ENCODE data around the gene SLC35F3. TPM values are rescaled to one million over a fixed set of nuclear protein-coding genes. Genes with fewer than 3 reads are reported as not detected.
A peak's percentile ranks its signal among the peaks of the same experiment; 100 is the strongest.

SLC35F3 gene
- total RNA-seq, 3 donors from 2014 or later, result 0.13 to 1.7 (median 0.76) TPM

GRCh38 chr1:233936842-233937241 is 32.4 kb downstream of the SLC35F3 start:
- Mint-ChIP-seq H3K4me1 (ENCODE audit: low read depth) (no peaks in the 10 kb centered on the region), H3K27me3 (ENCODE audit: low read depth) (no peaks in the 10 kb centered on the region), H3K4me3 (no peak overlapping the region), H3K9me3 (no peaks in the 10 kb centered on the region), H3K36me3 (ENCODE audit: insufficient read depth) (no peaks in the 10 kb centered on the region)
- ATAC-seq (no peak), DNase-seq (no peak)

DNA sequence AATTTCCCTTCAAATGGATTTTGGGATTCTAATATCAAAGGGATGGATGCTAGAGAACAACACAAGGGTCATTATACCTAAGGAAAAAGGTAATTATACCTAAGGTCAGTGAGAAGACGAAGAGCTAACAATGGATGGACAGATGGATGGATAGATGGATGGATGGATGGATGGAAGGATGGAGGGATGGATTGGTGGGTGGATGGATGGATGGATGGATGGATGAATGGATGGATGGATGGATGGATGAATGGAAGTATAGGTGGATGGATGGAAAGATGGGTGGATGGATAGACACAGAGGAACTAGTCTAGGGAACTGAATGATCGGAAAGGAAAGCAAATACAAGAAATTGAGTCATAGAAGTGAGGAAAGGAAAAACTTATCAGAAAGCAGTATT is 34.0 kb downstream of the SLC35F3 start:
- no peaks in the 10 kb centered on the region for H3K4me1 Mint-ChIP-seq (ENCODE audit: low read depth)
- DNase-seq (no peak), ATAC-seq (no peak)
- H3K9me3 Mint-ChIP-seq, result no peaks in the 10 kb centered on the region
- H3K27me3 Mint-ChIP-seq (ENCODE audit: low read depth), result peaks cover 3% of the 10 kb centered on the region
- H3K36me3 Mint-ChIP-seq (ENCODE audit: insufficient read depth), result no peaks in the 10 kb centered on the region
- H3K4me3 Mint-ChIP-seq, result no peak overlapping the region

- Mint-ChIP-seq H3K36me3 (ENCODE audit: insufficient read depth) (no peaks in the 10 kb centered on the region), H3K4me1 (ENCODE audit: low read depth) (no peaks in the 10 kb centered on the region), H3K27me3 (ENCODE audit: low read depth) (peaks cover 3% of the 10 kb centered on the region), H3K9me3 (no peaks in the 10 kb centered on the region), H3K4me3 (no peak overlapping the region)
- ATAC-seq (no peak), DNase-seq (no peak)
Observed at GRCh38 chr1:233939451-233939850, 35.0 kb downstream of the SLC35F3 start.

- no peak for DNase-seq
- Mint-ChIP-seq H3K4me3 (no peak overlapping the region), H3K4me1 (ENCODE audit: low read depth) (no peaks in the 10 kb centered on the region), H3K27me3 (ENCODE audit: low read depth) (peaks cover 3% of the 10 kb centered on the region), H3K36me3 (ENCODE audit: insufficient read depth) (no peaks in the 10 kb centered on the region), H3K9me3 (no peaks in the 10 kb centered on the region)
- ATAC-seq, result no peak
Observed at GRCh38 chr1:233940908-233941307, 36.4 kb downstream of the SLC35F3 start.

DNA sequence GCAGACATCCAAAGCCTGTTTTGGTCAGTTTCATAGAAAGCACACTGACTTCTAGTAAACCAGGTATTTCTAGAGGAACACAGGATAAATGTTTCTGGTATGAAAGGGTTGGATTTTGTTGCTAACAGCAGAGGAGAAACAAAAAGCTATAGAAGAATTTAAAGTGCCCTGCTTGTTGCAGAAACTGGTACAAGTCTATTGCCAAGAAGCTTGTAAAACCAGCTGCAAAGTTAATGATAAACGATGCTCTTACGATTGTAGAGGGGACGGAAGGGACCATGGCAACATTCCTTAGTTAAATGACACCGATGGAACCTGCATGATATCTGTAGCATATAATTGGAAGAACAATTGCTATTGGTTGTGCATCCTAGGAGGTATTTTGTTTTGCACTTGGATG is 40.1 kb downstream of the SLC35F3 start:
- DNase-seq (no peak), ATAC-seq (no peak)
- peaks cover 8% of the 10 kb centered on the region for H3K27me3 Mint-ChIP-seq (ENCODE audit: low read depth)
- no peaks in the 10 kb centered on the region for H3K36me3 Mint-ChIP-seq (ENCODE audit: insufficient read depth)
- H3K4me1 Mint-ChIP-seq (ENCODE audit: low read depth), result no peaks in the 10 kb centered on the region
- H3K9me3 Mint-ChIP-seq, result no peaks in the 10 kb centered on the region
- H3K4me3 Mint-ChIP-seq, result no peak overlapping the region

- DNase-seq (no peak), ATAC-seq (peak in 1 of 2 donors; percentile 34)
- H3K4me1 Mint-ChIP-seq (ENCODE audit: low read depth), result no peaks in the 10 kb centered on the region
- H3K36me3 Mint-ChIP-seq (ENCODE audit: insufficient read depth), result no peaks in the 10 kb centered on the region
- no peak overlapping the region for H3K4me3 Mint-ChIP-seq
- peaks cover 8% of the 10 kb centered on the region for H3K27me3 Mint-ChIP-seq (ENCODE audit: low read depth)
- H3K9me3 Mint-ChIP-seq, result no peaks in the 10 kb centered on the region
Observed at GRCh38 chr1:233945573-233945972, 41.1 kb downstream of the SLC35F3 start.

DNA sequence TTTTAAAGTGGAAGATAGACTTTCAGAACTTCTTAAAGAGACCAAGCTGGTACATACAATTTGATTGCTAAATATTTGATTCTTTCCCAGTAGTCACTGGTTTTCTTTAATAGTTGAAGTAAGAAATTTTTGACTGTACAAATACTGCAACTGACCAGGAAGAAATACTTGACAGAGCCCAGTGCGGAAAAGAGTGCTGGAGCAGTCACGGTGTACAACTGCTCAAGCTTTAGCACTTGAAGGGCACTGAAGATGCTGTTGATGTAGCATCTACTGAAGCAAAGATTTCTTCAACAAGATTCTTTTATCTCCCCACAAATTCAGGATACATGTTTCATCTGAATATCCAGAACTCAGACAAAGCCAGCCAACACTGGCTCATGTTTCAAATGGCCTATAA is 41.5 kb downstream of the SLC35F3 start:
- DNase-seq (no peak), ATAC-seq (no peak)
- H3K4me3 Mint-ChIP-seq, result no peak overlapping the region
- H3K27me3 Mint-ChIP-seq (ENCODE audit: low read depth), result peaks cover 8% of the 10 kb centered on the region
- no peaks in the 10 kb centered on the region for H3K4me1 Mint-ChIP-seq (ENCODE audit: low read depth)
- H3K36me3 Mint-ChIP-seq (ENCODE audit: insufficient read depth), result no peaks in the 10 kb centered on the region
- no peaks in the 10 kb centered on the region for H3K9me3 Mint-ChIP-seq

- no peaks in the 10 kb centered on the region for H3K36me3 Mint-ChIP-seq (ENCODE audit: insufficient read depth)
- H3K27me3 Mint-ChIP-seq (ENCODE audit: low read depth), result peaks cover 8% of the 10 kb centered on the region
- H3K4me3 Mint-ChIP-seq, result no peak overlapping the region
- ATAC-seq, result no peak
- DNase-seq, result no peak
- H3K4me1 Mint-ChIP-seq (ENCODE audit: low read depth), result no peaks in the 10 kb centered on the region
- H3K9me3 Mint-ChIP-seq, result peaks cover 4% of the 10 kb centered on the region
Observed at GRCh38 chr1:233946724-233947123, 42.2 kb downstream of the SLC35F3 start.

DNA sequence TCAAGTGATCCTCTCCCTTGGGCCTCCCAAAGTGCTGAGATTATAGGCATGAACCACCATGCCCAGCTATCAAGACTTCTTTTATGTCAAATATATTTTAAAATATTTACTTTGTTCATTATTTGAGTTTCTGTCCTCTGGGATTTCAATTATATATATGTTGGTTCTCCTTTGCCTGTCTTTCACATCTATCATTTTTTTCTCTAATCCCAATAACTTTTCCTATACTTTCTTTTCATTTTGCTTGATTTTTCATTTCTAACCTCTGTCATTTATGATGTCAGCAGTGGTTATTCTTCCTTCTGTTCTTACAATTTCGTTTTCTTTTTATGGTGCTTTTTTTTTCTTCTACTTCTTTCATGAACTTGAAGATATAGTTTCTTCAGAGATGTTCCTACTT is 47.3 kb downstream of the SLC35F3 start:
- Mint-ChIP-seq H3K27me3 (ENCODE audit: low read depth) (peaks cover 10% of the 10 kb centered on the region), H3K4me1 (ENCODE audit: low read depth) (no peaks in the 10 kb centered on the region), H3K36me3 (ENCODE audit: insufficient read depth) (no peaks in the 10 kb centered on the region), H3K4me3 (no peak overlapping the region), H3K9me3 (peaks cover 23% of the 10 kb centered on the region)
- DNase-seq (no peak), ATAC-seq (no peak)

DNA sequence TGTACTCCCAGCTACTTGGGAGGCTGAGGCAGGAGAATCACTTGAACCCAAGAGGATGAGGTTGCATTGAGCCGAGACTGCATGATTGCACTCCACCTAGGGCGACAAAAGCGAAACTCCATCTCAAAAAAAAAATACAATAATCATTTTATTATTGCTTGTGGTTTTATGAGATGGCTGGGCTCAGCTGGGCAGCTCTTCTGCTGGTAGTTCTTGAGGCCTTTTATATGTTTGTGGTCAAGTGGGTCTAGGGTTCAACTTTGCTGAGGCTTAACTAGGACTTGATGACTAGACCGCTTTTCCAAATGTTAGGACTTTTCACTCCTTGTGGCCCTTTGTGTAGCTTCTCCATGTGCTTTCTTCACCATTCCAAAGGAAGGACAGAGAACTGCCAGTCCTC is 53.2 kb downstream of the SLC35F3 start:
- Mint-ChIP-seq H3K9me3 (peaks cover 9% of the 10 kb centered on the region), H3K36me3 (ENCODE audit: insufficient read depth) (no peaks in the 10 kb centered on the region), H3K27me3 (ENCODE audit: low read depth) (peaks cover 8% of the 10 kb centered on the region), H3K4me3 (no peak overlapping the region), H3K4me1 (ENCODE audit: low read depth) (no peaks in the 10 kb centered on the region)
- no peak for ATAC-seq
- DNase-seq, result no peak

- Mint-ChIP-seq H3K4me1 (ENCODE audit: low read depth) (no peaks in the 10 kb centered on the region), H3K4me3 (no peak overlapping the region), H3K9me3 (no peaks in the 10 kb centered on the region), H3K27me3 (ENCODE audit: low read depth) (peaks cover 3% of the 10 kb centered on the region), H3K36me3 (ENCODE audit: insufficient read depth) (no peaks in the 10 kb centered on the region)
- no peak for ATAC-seq
- DNase-seq, result no peak
Observed at GRCh38 chr1:233959102-233959501, 54.6 kb downstream of the SLC35F3 start.

- no peak overlapping the region for H3K4me3 Mint-ChIP-seq
- H3K27me3 Mint-ChIP-seq (ENCODE audit: low read depth), result peaks cover 6% of the 10 kb centered on the region
- DNase-seq (no peak), ATAC-seq (no peak)
- H3K4me1 Mint-ChIP-seq (ENCODE audit: low read depth), result no peaks in the 10 kb centered on the region
- H3K9me3 Mint-ChIP-seq, result no peaks in the 10 kb centered on the region
- H3K36me3 Mint-ChIP-seq (ENCODE audit: insufficient read depth), result no peaks in the 10 kb centered on the region
Observed at GRCh38 chr1:233959971-233960370, 55.5 kb downstream of the SLC35F3 start.

DNA sequence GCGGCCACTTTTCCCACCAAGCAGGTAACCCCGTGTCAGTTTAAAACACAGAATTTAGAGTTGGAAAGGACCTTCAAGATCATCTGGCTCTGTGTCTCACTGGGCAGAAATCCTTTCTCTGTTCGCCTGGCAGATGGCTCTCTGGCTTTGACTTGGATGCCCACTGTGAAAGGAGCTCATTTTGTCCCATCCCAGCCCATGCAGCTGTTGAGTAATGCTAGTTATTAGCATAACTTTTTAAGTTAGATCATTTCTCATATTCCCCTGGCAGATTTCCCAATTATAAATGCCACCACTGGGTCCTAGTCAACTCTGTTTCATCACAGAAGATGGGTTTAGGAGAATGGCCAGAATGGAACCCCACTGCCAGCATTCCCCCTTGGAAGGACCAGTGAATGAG is 55.9 kb downstream of the SLC35F3 start:
- DNase-seq (no peak), ATAC-seq (no peak)
- H3K36me3 Mint-ChIP-seq (ENCODE audit: insufficient read depth), result no peaks in the 10 kb centered on the region
- peaks cover 6% of the 10 kb centered on the region for H3K27me3 Mint-ChIP-seq (ENCODE audit: low read depth)
- H3K9me3 Mint-ChIP-seq, result no peaks in the 10 kb centered on the region
- H3K4me3 Mint-ChIP-seq, result no peak overlapping the region
- no peaks in the 10 kb centered on the region for H3K4me1 Mint-ChIP-seq (ENCODE audit: low read depth)

GRCh38 chr1:233962878-233963277 is 58.4 kb downstream of the SLC35F3 start:
- Mint-ChIP-seq H3K27me3 (ENCODE audit: low read depth) (peaks cover 6% of the 10 kb centered on the region), H3K9me3 (no peaks in the 10 kb centered on the region), H3K36me3 (ENCODE audit: insufficient read depth) (no peaks in the 10 kb centered on the region), H3K4me1 (ENCODE audit: low read depth) (no peaks in the 10 kb centered on the region), H3K4me3 (no peak overlapping the region)
- no peak for ATAC-seq
- DNase-seq, result no peak

DNA sequence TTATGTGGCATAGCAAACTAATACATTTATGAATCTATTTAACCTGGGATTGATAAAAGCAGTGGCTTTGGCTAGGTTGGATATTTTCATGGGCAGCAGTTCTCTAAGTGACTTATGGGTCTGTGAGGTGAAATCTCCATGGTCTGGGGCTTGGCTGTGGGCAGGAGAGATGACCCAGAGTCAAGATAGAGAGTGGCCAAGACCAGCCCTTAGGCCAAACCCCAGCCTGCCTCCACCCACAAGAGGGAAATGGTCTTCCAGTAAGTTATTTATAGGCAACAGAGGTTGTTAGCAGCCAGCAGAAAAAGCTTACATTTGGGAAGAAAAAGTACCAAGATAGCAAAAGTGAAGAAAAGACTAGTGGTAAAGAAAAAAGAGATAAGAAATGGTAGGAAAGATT is 61.4 kb downstream of the SLC35F3 start:
- Mint-ChIP-seq H3K27me3 (ENCODE audit: low read depth) (peaks cover 8% of the 10 kb centered on the region), H3K4me3 (no peak overlapping the region), H3K4me1 (ENCODE audit: low read depth) (no peaks in the 10 kb centered on the region), H3K36me3 (ENCODE audit: insufficient read depth) (no peaks in the 10 kb centered on the region), H3K9me3 (no peaks in the 10 kb centered on the region)
- ATAC-seq (no peak), DNase-seq (no peak)

DNA sequence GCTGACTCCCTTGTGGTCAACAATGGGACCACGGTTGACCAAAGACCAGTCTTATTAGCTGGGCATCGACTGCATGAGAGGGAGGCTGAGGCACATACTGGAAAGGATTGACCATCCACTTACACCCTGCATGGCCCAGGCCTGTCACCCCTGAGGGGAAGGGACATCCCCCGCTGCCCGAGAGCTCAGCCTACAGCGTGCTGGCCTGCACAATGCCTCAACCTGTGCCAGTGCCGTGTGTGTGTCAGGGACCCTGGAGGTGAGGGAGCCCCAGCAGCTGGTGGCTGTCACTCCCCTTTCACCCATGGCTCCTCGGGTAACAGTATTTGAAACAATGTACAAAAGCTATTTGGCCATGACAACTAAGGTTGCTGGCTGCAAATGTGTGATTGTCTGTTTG is 67.3 kb downstream of the SLC35F3 start:
- ATAC-seq (no peak), DNase-seq (no peak)
- H3K36me3 Mint-ChIP-seq (ENCODE audit: insufficient read depth), result no peaks in the 10 kb centered on the region
- no peak overlapping the region for H3K4me3 Mint-ChIP-seq
- H3K9me3 Mint-ChIP-seq, result no peaks in the 10 kb centered on the region
- peaks cover 2% of the 10 kb centered on the region for H3K27me3 Mint-ChIP-seq (ENCODE audit: low read depth)
- H3K4me1 Mint-ChIP-seq (ENCODE audit: low read depth), result no peaks in the 10 kb centered on the region
